HepG2 (cell line): Measurements from ENCODE around the gene MRS2. TPM values are rescaled to one million over a fixed set of nuclear protein-coding genes. Genes with fewer than 3 reads are reported as not detected.

Source experiments
- ATAC-seq: fragments of 200-7000 bp; cut with Tn5 transposase; 3 replicates; pipeline ENCODE4 v1.9.1; 2020; ENCODE audit warnings: mild to moderate bottlenecking, moderate library complexity
- BruUV-seq: library from RNA; stranded (reverse); fragments of 400-500 nt; replicated peaks from 2 replicates; lab custom pipeline; 2021; lab: Mats Ljungman, UMichigan
- CTCF ChIA-PET: fragments of 300-600 bp; formaldehyde crosslinking; extraction: SDS; loops from one replicate; lab custom pipeline; 2021; ENCODE audit warnings: low total read pairs, inconsistent platforms, low intra/inter-chr PET ratio; lab: Yijun Ruan, JAX
- POLR2A ChIA-PET: fragments of 350-600 bp; sonication (Branson Sonifier 250); formaldehyde crosslinking; loops from one replicate; lab custom pipeline; 2020; ENCODE audit warnings: antibody characterized with exemption, inconsistent platforms; lab: Yijun Ruan, JAX
- DNase-seq: peaks from one replicate; pipeline ENCODE4 v3.0.0-alpha.2; 2015; ENCODE audit warnings: low spot score
- FAIRE-seq: peaks from 3 replicates; lab custom pipeline; 2011; peaks lifted over from hg19 to GRCh38; lab: Jason Lieb, UNC
- H2AFZ ChIP-seq: one replicate; pipeline ENCODE4 v1.6.1; 2011; ENCODE audit warnings: low read length, inconsistent platforms
- H3K27ac ChIP-seq: fragments of 300-600 bp; 3 replicates; pipeline ENCODE4 v1.8.0; 2011; ENCODE audit warnings: mixed run types, mild to moderate bottlenecking, mixed read lengths, low read length, inconsistent platforms; ENCODE audit not compliant: insufficient read depth; ENCODE audit errors: extremely low read length
- H3K27me3 ChIP-seq, 2 experiments: fragments of 200-600 bp in 1 of 2; 2 replicates in 1 of 2; 3 replicates in 1 of 2; pipeline versions ENCODE4 v1.6.0 to v1.8.0; 2011; ENCODE audit warnings: low read length in 2 of 2, mild to moderate bottlenecking in 2 of 2, moderate library complexity in 2 of 2, inconsistent platforms in 1 of 2; ENCODE audit not compliant: insufficient read depth in 2 of 2, control insufficient read depth in 1 of 2
- H3K36me3 ChIP-seq, 2 experiments: fragments of 200-600 bp in 1 of 2; replicated peaks in 1 of 2; 2 replicates in 1 of 2; 3 replicates in 1 of 2; pipeline versions ENCODE4 v1.5.1 to v1.8.0; 2011; ENCODE audit warnings: low read length in 2 of 2, inconsistent platforms in 1 of 2; ENCODE audit not compliant: insufficient read depth in 2 of 2, control insufficient read depth in 1 of 2
- H3K4me1 ChIP-seq: 2 replicates; pipeline ENCODE4 v1.5.1; 2012; ENCODE audit warnings: low read length, inconsistent platforms; ENCODE audit not compliant: insufficient read depth
- H3K4me2 ChIP-seq: 2 replicates; pipeline ENCODE4 v1.6.0; 2011; ENCODE audit warnings: low read depth, low read length, inconsistent platforms
- H3K4me3 ChIP-seq, 3 experiments: fragments of 200-600 bp in 1 of 3; sonication (generic), shearing (Covaris generic) in 1 of 3; replicated peaks in 1 of 3; 2 replicates each; pipeline ENCODE4 v1.5.1; 2011 to 2016; ENCODE audit warnings: low read length in 3 of 3, inconsistent platforms in 2 of 3, low read depth in 2 of 3, mild to moderate bottlenecking in 2 of 3, control low read depth in 1 of 3, mixed read lengths in 1 of 3; ENCODE audit not compliant: insufficient read depth in 1 of 3
- H3K79me2 ChIP-seq: one replicate; pipeline ENCODE4 v1.6.1; 2011; ENCODE audit warnings: low read length, inconsistent platforms; ENCODE audit not compliant: insufficient read depth
- H3K9ac ChIP-seq: 2 replicates; pipeline ENCODE4 v1.6.0; 2011; ENCODE audit warnings: mild to moderate bottlenecking, low read depth, low read length, inconsistent platforms; ENCODE audit not compliant: insufficient read depth
- H3K9me3 ChIP-seq: 2 replicates; pipeline ENCODE4 v1.5.1; 2012; ENCODE audit warnings: mild to moderate bottlenecking, low read length
- H4K20me1 ChIP-seq: 2 replicates; pipeline ENCODE4 v1.6.0; 2011; ENCODE audit warnings: inconsistent platforms, mild to moderate bottlenecking, low read length, moderate library complexity; ENCODE audit not compliant: insufficient read depth
- AFF4 ChIP-seq: sonication (generic); formaldehyde crosslinking; IDR thresholded peaks from 2 replicates; pipeline ENCODE4 v1.4.0; 2020; ENCODE audit warnings: missing genetic modification reagents
- HINFP ChIP-seq: sonication (generic); formaldehyde crosslinking; IDR thresholded peaks from 2 replicates; pipeline ENCODE4 v1.4.0; 2020; ENCODE audit warnings: low read depth, mild to moderate bottlenecking, missing genetic modification reagents
- HOXA9 ChIP-seq: sonication (generic); formaldehyde crosslinking; IDR thresholded peaks from 2 replicates; pipeline ENCODE4 v1.8.1; 2022; ENCODE audit warnings: missing genetic modification reagents, mild to moderate bottlenecking, moderate library complexity, borderline replicate concordance
- MLLT10 ChIP-seq: sonication (generic); formaldehyde crosslinking; IDR thresholded peaks from 2 replicates; pipeline ENCODE4 v1.4.0; 2020; ENCODE audit warnings: missing genetic modification reagents
- NCOA2 ChIP-seq: sonication (generic); formaldehyde crosslinking; IDR thresholded peaks from 2 replicates; pipeline ENCODE4 v1.8.0; 2022; ENCODE audit warnings: inconsistent platforms
- RERE ChIP-seq: IDR thresholded peaks from 2 replicates; pipeline ENCODE4 v1.6.1; 2016; ENCODE audit warnings: low read depth, missing genetic modification reagents, missing compliant biosample characterization
- RFX3 ChIP-seq: IDR thresholded peaks from 2 replicates; pipeline ENCODE4 v1.6.1; 2016; ENCODE audit warnings: missing biosample characterization, missing genetic modification reagents
- SP140L ChIP-seq: sonication (generic); formaldehyde crosslinking; IDR thresholded peaks from 2 replicates; pipeline ENCODE4 v1.4.0; 2020; ENCODE audit warnings: missing genetic modification reagents, borderline replicate concordance
- U2AF2 ChIP-seq: fragments of 200-400 bp; formaldehyde crosslinking; IDR thresholded peaks from 2 replicates; pipeline ENCODE4 v1.6.1; 2017; ENCODE audit warnings: low read depth, mild to moderate bottlenecking, low read length
- ZKSCAN1 ChIP-seq: fragments of 150-350 bp; IDR thresholded peaks from 2 replicates; pipeline ENCODE4 v1.6.1; 2014; ENCODE audit warnings: low read length
- ZNF720 ChIP-seq: sonication (generic); formaldehyde crosslinking; IDR thresholded peaks from 2 replicates; pipeline ENCODE4 v1.4.0; 2020; ENCODE audit warnings: missing genetic modification reagents
- WGBS: methylation state at CpG from one replicate; pipeline ENCODE4 v1.1.6; 2017; ENCODE audit warnings: low lambda C conversion rate; 5-methylcytosine and 5-hydroxymethylcytosine counted together
- in situ Hi-C: cut with HindIII; loops from 2 replicates; pipeline ENCODE4 v1.10.0; 2017; ENCODE audit warnings: low pct_unique_long_range_greater_than_20kb; ENCODE audit not compliant: extremely low pct_ligation_motif_present
- intact Hi-C: fragments of 100-400 bp; cut with micrococcal nuclease; formaldehyde crosslinking; loops from one replicate; pipeline ENCODE4 v1.10.0; 2022; ENCODE audit not compliant: unreplicated experiment
- polyA plus RNA-seq, 8 experiments: library from polyadenylated mRNA; depleted of rRNA in 3 of 8; stranded (reverse) in 7 of 8; unstranded in 1 of 8; fragments of >200 nt; fragmentation: Illumina TruSeq in 4 of 8; extraction: Trizol in 4 of 8; gene quantifications; 2 replicates each; pipeline versions ENCODE4 v1.2.1 to v1.2.3, GENCODE V29; 2011 to 2016; ENCODE audit warnings: low read depth in 4 of 8, missing spikeins in 1 of 8, mixed read lengths in 1 of 8; ENCODE audit not compliant: insufficient read depth in 1 of 8
- total RNA-seq, 5 experiments: library from RNA; depleted of rRNA; stranded (reverse); fragments of >200 nt; fragmentation: Illumina TruSeq; extraction: Trizol; gene quantifications; 2 replicates each; pipeline ENCODE4 v1.2.3, GENCODE V29; 2016; ENCODE audit warnings: low read depth in 1 of 5

Gene MRS2
- total and polyA plus RNA-seq, 2 of the 13 experiments (the other 11 are each of a cell fraction or from before 2014, with no cell fraction given): 31.1 to 83.8 TPM

GRCh38 chr6:24428615-24429014 lies 25.9 kb downstream of the MRS2 start:
- POLR2A ChIA-PET: no interaction called here
- CTCF ChIA-PET: no interaction called here
- Histone ChIP-seq H3K9ac (no peak overlapping the region), H3K79me2 (no peaks in the 10 kb centered on the region), H3K27me3 (no peaks in the 10 kb centered on the region), H3K4me3 (no peak overlapping the region), H3K36me3 (peaks cover 11 to 38% of the 10 kb centered on the region in 2 experiments), H4K20me1 (no peaks in the 10 kb centered on the region), H3K27ac (no peak overlapping the region), H3K4me1 (no peaks in the 10 kb centered on the region), H3K9me3 (no peaks in the 10 kb centered on the region), H3K4me2 (no peak overlapping the region), H2AFZ (no peak overlapping the region)
- in situ Hi-C loops (no loop called here), intact Hi-C loops (no loop called here)
- no TSS peak for BruUV-seq
- ATAC-seq (peak; percentile 14; the same call in 1 of the 3 replicates), FAIRE-seq (no peak), DNase-seq (no peak)
- TF ChIP-seq HINFP (CRISPR knock-in tag) (no peak), SP140L (CRISPR knock-in tag) (no peak), AFF4 (CRISPR knock-in tag) (no peak), ZKSCAN1 (no peak), RERE (CRISPR knock-in tag) (no peak), HOXA9 (CRISPR knock-in tag) (no peak), MLLT10 (CRISPR knock-in tag) (no peak), RFX3 (no peak), NCOA2 (CRISPR knock-in tag) (no peak), ZNF720 (CRISPR knock-in tag) (no peak), U2AF2 (no peak)
- WGBS: 99% methylated on average over 2 of the region's 2 CpGs
